ENCODE results near the gene APOL3. TPM values are rescaled to one million over a fixed set of nuclear protein-coding genes. Genes with fewer than 3 reads are reported as not detected.
A peak's percentile ranks its signal among the peaks of the same experiment; 100 is the strongest.
"Not testable (repeated sequence)": the region's sequence is repeated elsewhere in the genome, so short reads cannot be mapped to it uniquely, and the experiment has no call there.

APOL3 gene
- total and polyA plus RNA-seq, 2 experiments from 2014 or later, result 1.3 to 2.1 TPM

DNA sequence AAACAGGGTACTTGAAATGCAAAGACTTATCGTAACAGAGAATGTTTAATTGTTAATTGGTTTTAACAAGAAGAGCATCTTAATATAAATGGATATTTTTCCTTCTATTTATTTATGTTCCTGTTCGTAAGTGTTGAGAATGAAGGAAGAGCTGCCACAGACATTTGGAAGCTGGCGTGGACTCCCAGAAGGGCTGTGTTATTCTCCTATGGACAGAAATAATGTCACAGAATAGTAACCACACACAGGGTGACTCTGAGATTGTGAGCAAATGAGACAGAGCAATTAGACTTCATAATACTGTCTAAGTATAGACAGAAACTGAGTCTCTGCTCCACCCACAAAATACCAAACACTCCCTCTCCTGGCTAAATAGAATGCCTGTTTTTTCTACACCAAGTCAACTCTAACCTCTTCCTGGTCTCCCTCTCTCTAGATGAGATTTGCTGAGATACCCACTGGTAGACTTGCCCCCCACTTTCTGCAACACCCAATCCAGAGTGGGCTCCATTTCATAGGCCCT is 6.1 kb downstream of the APOL3 start:
- DNase-seq (ENCODE audit: low spot score), result no peak
- H3K36me3 ChIP-seq (replicated peaks; ENCODE audit: insufficient read depth, low read depth), result no peaks in the 10 kb centered on the region
- H3K79me2 ChIP-seq, result no peaks in the 10 kb centered on the region
- WGBS (ENCODE audit: low lambda C conversion rate, missing lambda C conversion rate), result 90% methylated on average over 3 of the region's 3 CpGs
- no peaks in the 10 kb centered on the region for H3K9me3 ChIP-seq (ENCODE audit: low read depth)
- H3K27me3 ChIP-seq, result no peaks in the 10 kb centered on the region
- peaks cover 22% of the 10 kb centered on the region for H3K4me1 ChIP-seq (ENCODE audit: insufficient read depth)
- H3K4me3 ChIP-seq, result no peak overlapping the region
- peak overlapping the region; percentile 20 for H3K27ac ChIP-seq
- no peaks in the 10 kb centered on the region for H4K20me1 ChIP-seq (ENCODE audit: insufficient read depth, poor library complexity, severe bottlenecking)
- H2AFZ ChIP-seq, result no peak overlapping the region
- no peaks in the 10 kb centered on the region for H3K9me2 ChIP-seq (replicated peaks; ENCODE audit: insufficient read depth)
- H3K4me2 ChIP-seq, result no peak overlapping the region
- TF ChIP-seq, protein P1, sequence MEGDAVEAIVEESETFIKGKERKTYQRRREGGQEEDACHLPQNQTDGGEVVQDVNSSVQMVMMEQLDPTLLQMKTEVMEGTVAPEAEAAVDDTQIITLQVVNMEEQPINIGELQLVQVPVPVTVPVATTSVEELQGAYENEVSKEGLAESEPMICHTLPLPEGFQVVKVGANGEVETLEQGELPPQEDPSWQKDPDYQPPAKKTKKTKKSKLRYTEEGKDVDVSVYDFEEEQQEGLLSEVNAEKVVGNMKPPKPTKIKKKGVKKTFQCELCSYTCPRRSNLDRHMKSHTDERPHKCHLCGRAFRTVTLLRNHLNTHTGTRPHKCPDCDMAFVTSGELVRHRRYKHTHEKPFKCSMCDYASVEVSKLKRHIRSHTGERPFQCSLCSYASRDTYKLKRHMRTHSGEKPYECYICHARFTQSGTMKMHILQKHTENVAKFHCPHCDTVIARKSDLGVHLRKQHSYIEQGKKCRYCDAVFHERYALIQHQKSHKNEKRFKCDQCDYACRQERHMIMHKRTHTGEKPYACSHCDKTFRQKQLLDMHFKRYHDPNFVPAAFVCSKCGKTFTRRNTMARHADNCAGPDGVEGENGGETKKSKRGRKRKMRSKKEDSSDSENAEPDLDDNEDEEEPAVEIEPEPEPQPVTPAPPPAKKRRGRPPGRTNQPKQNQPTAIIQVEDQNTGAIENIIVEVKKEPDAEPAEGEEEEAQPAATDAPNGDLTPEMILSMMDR (IDR thresholded peaks at IDR 0.05; ENCODE audit: poor library complexity), result no peak
- TF ChIP-seq EZH2phosphoT487 (IDR thresholded peaks at IDR 0.05; ENCODE audit: low read depth, severe bottlenecking, unreplicated experiment) (no peak), EZH2 (IDR thresholded peaks at IDR 0.05; ENCODE audit: borderline replicate concordance) (no peak)

DNA sequence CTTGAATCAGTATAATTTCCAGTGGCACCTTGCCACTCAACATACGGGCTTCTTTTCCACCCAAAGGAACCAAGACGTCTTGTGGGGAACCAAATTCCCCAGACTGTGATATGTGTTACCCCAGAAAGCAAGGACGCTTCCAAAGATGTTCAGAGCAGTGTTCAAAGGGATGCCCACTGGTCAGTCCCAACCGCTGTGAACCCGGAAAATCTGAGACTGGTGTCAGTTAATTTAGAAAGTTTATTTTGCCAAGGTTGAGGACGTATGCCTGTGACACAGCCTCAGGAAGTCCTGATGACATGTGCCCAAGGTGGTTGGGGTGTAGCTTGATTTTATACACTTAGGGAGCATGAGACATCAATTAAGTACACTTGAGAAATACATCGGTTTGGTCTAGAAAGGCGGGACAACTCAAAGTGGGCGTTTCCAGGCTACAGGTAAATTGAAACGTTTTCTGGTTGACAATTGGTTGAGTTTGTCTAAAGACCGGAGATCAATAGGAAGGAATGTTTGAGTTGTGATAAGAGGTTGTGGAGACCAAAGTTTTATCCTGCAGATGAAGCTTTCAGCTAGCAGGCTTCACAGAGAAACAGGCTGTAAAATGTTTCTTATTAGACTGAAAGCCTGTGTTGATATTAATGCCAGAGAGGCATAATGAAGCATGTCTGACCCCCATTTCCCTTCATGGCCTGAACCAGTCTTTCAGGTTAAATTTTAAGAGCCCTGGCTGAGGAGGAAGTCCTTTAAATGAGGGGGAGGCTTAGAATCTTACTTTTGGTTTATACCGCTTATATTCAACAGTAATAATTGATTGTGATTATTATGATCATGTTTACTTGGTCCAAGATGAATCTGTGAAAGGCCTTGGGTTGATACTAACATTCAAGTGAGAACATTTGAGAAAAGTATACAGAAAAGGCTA is 6.8 kb downstream of the APOL3 start:
- Histone ChIP-seq H3K36me3 (replicated peaks; ENCODE audit: insufficient read depth, low read depth) (no peaks in the 10 kb centered on the region), H3K9me2 (replicated peaks; ENCODE audit: insufficient read depth) (no peaks in the 10 kb centered on the region), H3K27ac (peak overlapping the region; percentile 49), H2AFZ (no peak overlapping the region), H4K20me1 (ENCODE audit: insufficient read depth, poor library complexity, severe bottlenecking) (no peaks in the 10 kb centered on the region), H3K4me3 (no peak overlapping the region), H3K9me3 (ENCODE audit: low read depth) (no peaks in the 10 kb centered on the region), H3K79me2 (no peaks in the 10 kb centered on the region), H3K4me2 (peak overlapping the region; percentile 26), H3K4me1 (ENCODE audit: insufficient read depth) (peaks cover 22% of the 10 kb centered on the region), H3K27me3 (no peaks in the 10 kb centered on the region)
- no peak for DNase-seq (ENCODE audit: low spot score)
- 67% methylated on average over 12 of the region's 12 CpGs for WGBS (ENCODE audit: low lambda C conversion rate, missing lambda C conversion rate)
- TF ChIP-seq, protein P1 (IDR thresholded peaks at IDR 0.05; ENCODE audit: poor library complexity), result no peak

DNA sequence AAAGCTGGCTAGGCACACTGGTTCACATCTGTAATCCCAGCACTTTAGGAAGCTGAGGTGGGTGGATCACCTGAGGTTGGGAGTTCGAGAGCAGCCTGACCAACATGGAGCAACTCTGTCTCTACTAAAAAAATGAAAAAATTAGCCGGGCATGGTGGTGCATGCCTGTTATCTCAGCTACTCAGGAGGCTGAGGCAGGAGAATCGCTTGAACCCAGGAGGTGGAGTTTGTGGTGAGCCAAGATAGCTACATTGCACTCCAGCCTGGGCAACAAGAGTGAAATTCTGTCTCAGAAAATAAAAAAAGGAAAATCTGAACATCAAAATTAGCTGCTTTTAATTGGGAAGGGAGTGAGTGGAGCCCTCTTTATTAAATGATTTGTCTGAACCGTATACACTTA is 7.7 kb downstream of the APOL3 start:
- not testable (repeated sequence) for H3K4me2 ChIP-seq; DNase-seq (ENCODE audit: low spot score); H3K36me3 ChIP-seq (replicated peaks; ENCODE audit: insufficient read depth, low read depth); H3K4me3 ChIP-seq; H4K20me1 ChIP-seq (ENCODE audit: insufficient read depth, poor library complexity, severe bottlenecking); H3K79me2 ChIP-seq; H3K9me3 ChIP-seq (ENCODE audit: low read depth); H3K9me2 ChIP-seq (replicated peaks; ENCODE audit: insufficient read depth); H3K27ac ChIP-seq; H3K27me3 ChIP-seq; H2AFZ ChIP-seq
- WGBS (ENCODE audit: low lambda C conversion rate, missing lambda C conversion rate), result 91% methylated on average over 4 of the region's 4 CpGs
- peaks cover 22% of the 10 kb centered on the region for H3K4me1 ChIP-seq (ENCODE audit: insufficient read depth)

DNA sequence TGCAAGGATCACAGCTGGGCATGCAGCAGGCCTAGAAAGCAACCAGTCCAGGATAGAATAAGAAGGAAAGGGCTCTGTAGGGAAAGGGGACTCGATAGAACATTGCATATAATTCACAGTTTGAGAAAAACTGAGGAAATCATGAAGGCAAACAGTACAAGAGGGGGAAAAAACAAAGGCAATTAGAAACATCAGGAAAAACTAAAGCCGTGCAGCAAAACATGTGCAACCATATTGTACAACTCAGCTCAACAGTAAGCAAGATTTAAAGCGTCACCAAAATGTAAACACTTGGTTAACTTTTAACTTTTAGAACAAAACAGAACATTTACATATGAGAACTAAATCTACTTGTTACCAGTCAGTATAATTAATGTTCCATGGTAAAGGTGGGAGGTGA is 8.5 kb downstream of the APOL3 start:
- Histone ChIP-seq H3K27ac (no peak overlapping the region), H3K27me3 (no peaks in the 10 kb centered on the region), H3K9me3 (ENCODE audit: low read depth) (no peaks in the 10 kb centered on the region), H3K79me2 (no peaks in the 10 kb centered on the region), H3K36me3 (replicated peaks; ENCODE audit: insufficient read depth, low read depth) (no peaks in the 10 kb centered on the region), H4K20me1 (ENCODE audit: insufficient read depth, poor library complexity, severe bottlenecking) (no peaks in the 10 kb centered on the region), H3K4me3 (no peak overlapping the region), H2AFZ (no peak overlapping the region), H3K9me2 (replicated peaks; ENCODE audit: insufficient read depth) (no peaks in the 10 kb centered on the region), H3K4me1 (ENCODE audit: insufficient read depth) (peaks cover 22% of the 10 kb centered on the region), H3K4me2 (no peak overlapping the region)
- 81% methylated on average over 3 of the region's 3 CpGs for WGBS (ENCODE audit: low lambda C conversion rate, missing lambda C conversion rate)
- no peak for DNase-seq (ENCODE audit: low spot score)
- TF ChIP-seq EZH2phosphoT487 (IDR thresholded peaks at IDR 0.05; ENCODE audit: low read depth, severe bottlenecking, unreplicated experiment) (no peak), EZH2 (IDR thresholded peaks at IDR 0.05; ENCODE audit: borderline replicate concordance) (no peak)
- TF ChIP-seq, protein P1 (IDR thresholded peaks at IDR 0.05; ENCODE audit: poor library complexity), result no peak

Measured in hepatocyte (in vitro differentiated cells).